HUES6 (cell line): ENCODE results near the gene AFF1.

Experiments
- H3K27ac ChIP-seq: 2 replicates; pipeline ENCODE4 v1.7.0; 2013; ENCODE audit warnings: low read depth, mild to moderate bottlenecking, low read length, inconsistent platforms
- H3K27me3 ChIP-seq: 2 replicates; pipeline ENCODE4 v1.6.1; 2013; ENCODE audit warnings: low read length; ENCODE audit not compliant: control insufficient read depth, insufficient read depth
- H3K36me3 ChIP-seq: 2 replicates; pipeline ENCODE4 v1.6.1; 2013; ENCODE audit warnings: low read length; ENCODE audit not compliant: control insufficient read depth, insufficient read depth
- H3K4me1 ChIP-seq: 2 replicates; pipeline ENCODE4 v1.6.1; 2013; ENCODE audit warnings: low read length; ENCODE audit not compliant: control insufficient read depth, insufficient read depth
- H3K4me3 ChIP-seq: 2 replicates; pipeline ENCODE4 v1.5.1; 2013; ENCODE audit warnings: low read depth, low read length
- H3K9ac ChIP-seq: one replicate; pipeline ENCODE4 v1.6.1; 2013; ENCODE audit warnings: mild to moderate bottlenecking, low read length
- H3K9me3 ChIP-seq: 2 replicates; pipeline ENCODE4 v1.6.1; 2013; ENCODE audit warnings: low read depth, low read length; ENCODE audit not compliant: control insufficient read depth, insufficient read depth

AFF1 gene

GRCh38 chr4:87120010-87120409 lies 185.2 kb downstream of the AFF1 start:
- H3K4me3 ChIP-seq, result no peak overlapping the region
- peaks cover 51% of the 10 kb centered on the region for H3K36me3 ChIP-seq
- no peaks in the 10 kb centered on the region for H3K27me3 ChIP-seq
- H3K4me1 ChIP-seq, result peaks cover 12% of the 10 kb centered on the region
- no peak overlapping the region for H3K27ac ChIP-seq
- no peaks in the 10 kb centered on the region for H3K9me3 ChIP-seq
- H3K9ac ChIP-seq, result no peak overlapping the region

- Histone ChIP-seq H3K4me3 (no peak overlapping the region), H3K27me3 (no peaks in the 10 kb centered on the region), H3K27ac (no peak overlapping the region), H3K36me3 (peaks cover 51% of the 10 kb centered on the region), H3K9ac (no peak overlapping the region), H3K9me3 (no peaks in the 10 kb centered on the region), H3K4me1 (peaks cover 12% of the 10 kb centered on the region)
Observed at GRCh38 chr4:87120411-87121162, 185.8 kb downstream of the AFF1 start.

GRCh38 chr4:87121341-87122065 lies 186.7 kb downstream of the AFF1 start:
- Histone ChIP-seq H3K4me3 (no peak overlapping the region), H3K9ac (no peak overlapping the region), H3K27me3 (no peaks in the 10 kb centered on the region), H3K27ac (no peak overlapping the region), H3K4me1 (peaks cover 11% of the 10 kb centered on the region), H3K36me3 (peaks cover 51% of the 10 kb centered on the region), H3K9me3 (no peaks in the 10 kb centered on the region)

- Histone ChIP-seq H3K4me1 (peaks cover 4% of the 10 kb centered on the region), H3K36me3 (peaks cover 50% of the 10 kb centered on the region), H3K9me3 (no peaks in the 10 kb centered on the region), H3K27ac (no peak overlapping the region), H3K4me3 (no peak overlapping the region), H3K27me3 (no peaks in the 10 kb centered on the region), H3K9ac (no peak overlapping the region)
Observed at GRCh38 chr4:87122252-87122651, 187.4 kb downstream of the AFF1 start.

GRCh38 chr4:87126056-87126455 lies 191.2 kb downstream of the AFF1 start:
- H3K36me3 ChIP-seq, result peaks cover 64% of the 10 kb centered on the region
- H3K9ac ChIP-seq, result no peak overlapping the region
- H3K27ac ChIP-seq, result no peak overlapping the region
- no peak overlapping the region for H3K4me3 ChIP-seq
- H3K9me3 ChIP-seq, result no peaks in the 10 kb centered on the region
- no peaks in the 10 kb centered on the region for H3K4me1 ChIP-seq
- H3K27me3 ChIP-seq, result no peaks in the 10 kb centered on the region

- Histone ChIP-seq H3K9ac (no peak overlapping the region), H3K4me1 (no peaks in the 10 kb centered on the region), H3K36me3 (peaks cover 84% of the 10 kb centered on the region), H3K9me3 (no peaks in the 10 kb centered on the region), H3K27me3 (no peaks in the 10 kb centered on the region), H3K27ac (no peak overlapping the region), H3K4me3 (no peak overlapping the region)
Observed at GRCh38 chr4:87128006-87128705, 193.3 kb downstream of the AFF1 start.

- Histone ChIP-seq H3K27ac (no peak overlapping the region), H3K4me1 (no peaks in the 10 kb centered on the region), H3K27me3 (no peaks in the 10 kb centered on the region), H3K36me3 (peaks cover 96% of the 10 kb centered on the region), H3K4me3 (no peak overlapping the region), H3K9me3 (no peaks in the 10 kb centered on the region), H3K9ac (no peak overlapping the region)
Observed at GRCh38 chr4:87129681-87130080, 194.9 kb downstream of the AFF1 start.

GRCh38 chr4:87130985-87131703 lies 196.3 kb downstream of the AFF1 start:
- Histone ChIP-seq H3K9ac (no peak overlapping the region), H3K4me1 (no peaks in the 10 kb centered on the region), H3K27ac (no peak overlapping the region), H3K36me3 (peaks cover 96% of the 10 kb centered on the region), H3K4me3 (no peak overlapping the region), H3K9me3 (no peaks in the 10 kb centered on the region), H3K27me3 (no peaks in the 10 kb centered on the region)

GRCh38 chr4:87132035-87132434 lies 197.2 kb downstream of the AFF1 start:
- H3K4me1 ChIP-seq, result no peaks in the 10 kb centered on the region
- peaks cover 96% of the 10 kb centered on the region for H3K36me3 ChIP-seq
- no peaks in the 10 kb centered on the region for H3K27me3 ChIP-seq

GRCh38 chr4:87133183-87133582 lies 198.4 kb downstream of the AFF1 start:
- Histone ChIP-seq H3K36me3 (peaks cover 97% of the 10 kb centered on the region), H3K4me1 (no peaks in the 10 kb centered on the region)

More at GRCh38 chr4:87132035-87132434, 197.2 kb downstream of the AFF1 start:
- H3K27ac ChIP-seq, result no peak overlapping the region
- no peaks in the 10 kb centered on the region for H3K9me3 ChIP-seq
- no peak overlapping the region for H3K9ac ChIP-seq
- no peak overlapping the region for H3K4me3 ChIP-seq

More at GRCh38 chr4:87133183-87133582, 198.4 kb downstream of the AFF1 start:
- no peak overlapping the region for H3K9ac ChIP-seq
- no peaks in the 10 kb centered on the region for H3K27me3 ChIP-seq
- H3K9me3 ChIP-seq, result no peaks in the 10 kb centered on the region
- H3K27ac ChIP-seq, result no peak overlapping the region
- no peak overlapping the region for H3K4me3 ChIP-seq
